ENCODE results near the gene TRAPPC11. TPM values are rescaled to one million over a fixed set of nuclear protein-coding genes. Genes with fewer than 3 reads are reported as not detected.

The TRAPPC11 gene
- total RNA-seq, 1 experiment from 2014 or later: 21.5 TPM

- Mint-ChIP-seq H3K27me3 (ENCODE audit: unreplicated experiment) (no peaks in the 10 kb centered on the region), H3K27ac (ENCODE audit: unreplicated experiment) (no peak overlapping the region), H3K4me1 (ENCODE audit: low read depth, unreplicated experiment) (no peaks in the 10 kb centered on the region), H3K36me3 (ENCODE audit: insufficient read depth, unreplicated experiment) (no peaks in the 10 kb centered on the region), H3K9me3 (ENCODE audit: low read depth, unreplicated experiment) (no peaks in the 10 kb centered on the region), H3K4me3 (ENCODE audit: low read depth, unreplicated experiment) (no peak overlapping the region)
- TF ChIP-seq CTCF (IDR thresholded peaks at IDR 0.05; ENCODE audit: unreplicated experiment): no peak
- intact Hi-C loops (cut with micrococcal nuclease; ENCODE audit: unreplicated experiment): no loop called here
- DNase-seq: no peak
- no TSS peak for BruUV-seq (replicated peaks)
- CTCF ChIA-PET: no interaction called here
These were observed 87.5 kb downstream of the TRAPPC11 start for GRCh38 chr4:183746305-183747229.

GRCh38 chr4:183747380-183747779 is 88.3 kb downstream of the TRAPPC11 start:
- no peak overlapping the region for H3K27ac Mint-ChIP-seq (ENCODE audit: unreplicated experiment)

GRCh38 chr4:183747931-183748670 is 89.0 kb downstream of the TRAPPC11 start:
- H3K27me3 Mint-ChIP-seq (ENCODE audit: unreplicated experiment): no peaks in the 10 kb centered on the region
- no peaks in the 10 kb centered on the region for H3K9me3 Mint-ChIP-seq (ENCODE audit: low read depth, unreplicated experiment)
- H3K4me1 Mint-ChIP-seq (ENCODE audit: low read depth, unreplicated experiment): no peaks in the 10 kb centered on the region
- H3K27ac Mint-ChIP-seq (ENCODE audit: unreplicated experiment): no peak overlapping the region
- no peak for DNase-seq
- BruUV-seq (replicated peaks): no TSS peak
- no peaks in the 10 kb centered on the region for H3K36me3 Mint-ChIP-seq (ENCODE audit: insufficient read depth, unreplicated experiment)
- intact Hi-C loops (cut with micrococcal nuclease; ENCODE audit: unreplicated experiment): no loop called here
- TF ChIP-seq CTCF (IDR thresholded peaks at IDR 0.05; ENCODE audit: unreplicated experiment): no peak
- CTCF ChIA-PET: no interaction called here
- no peak overlapping the region for H3K4me3 Mint-ChIP-seq (ENCODE audit: low read depth, unreplicated experiment)

More at GRCh38 chr4:183747380-183747779, 88.3 kb downstream of the TRAPPC11 start:
- no TSS peak for BruUV-seq (replicated peaks)
- Mint-ChIP-seq H3K36me3 (ENCODE audit: insufficient read depth, unreplicated experiment) (no peaks in the 10 kb centered on the region), H3K4me1 (ENCODE audit: low read depth, unreplicated experiment) (no peaks in the 10 kb centered on the region), H3K9me3 (ENCODE audit: low read depth, unreplicated experiment) (no peaks in the 10 kb centered on the region), H3K4me3 (ENCODE audit: low read depth, unreplicated experiment) (no peak overlapping the region), H3K27me3 (ENCODE audit: unreplicated experiment) (no peaks in the 10 kb centered on the region)
- intact Hi-C loops (cut with micrococcal nuclease; ENCODE audit: unreplicated experiment): no loop called here
- DNase-seq: no peak
- CTCF ChIA-PET: no interaction called here
- TF ChIP-seq CTCF (IDR thresholded peaks at IDR 0.05; ENCODE audit: unreplicated experiment): no peak

- CTCF ChIA-PET: no interaction called here
- H3K4me1 Mint-ChIP-seq (ENCODE audit: low read depth, unreplicated experiment): no peaks in the 10 kb centered on the region
- no TSS peak for BruUV-seq (replicated peaks)
- intact Hi-C loops (cut with micrococcal nuclease; ENCODE audit: unreplicated experiment): no loop called here
- no peak for TF ChIP-seq CTCF (IDR thresholded peaks at IDR 0.05; ENCODE audit: unreplicated experiment)
- H3K27me3 Mint-ChIP-seq (ENCODE audit: unreplicated experiment): no peaks in the 10 kb centered on the region
- no peak overlapping the region for H3K4me3 Mint-ChIP-seq (ENCODE audit: low read depth, unreplicated experiment)
- DNase-seq: no peak
- H3K36me3 Mint-ChIP-seq (ENCODE audit: insufficient read depth, unreplicated experiment): no peaks in the 10 kb centered on the region
- no peak overlapping the region for H3K27ac Mint-ChIP-seq (ENCODE audit: unreplicated experiment)
- no peaks in the 10 kb centered on the region for H3K9me3 Mint-ChIP-seq (ENCODE audit: low read depth, unreplicated experiment)
These were observed 92.0 kb downstream of the TRAPPC11 start for GRCh38 chr4:183751106-183751505.

Measured in Calu3 (cell line).